SK-N-MC (cell line): ENCODE measurements around the gene KRTAP12-2.

Source experiments
- DNase-seq: peaks from one replicate; pipeline ENCODE4 v3.0.0-alpha.2; 2011; ENCODE audit warnings: low read depth, low spot score
- H3K27ac ChIP-seq: fragments of 200-600 bp; sonication (generic); 2 replicates; pipeline ENCODE4 v1.5.1; 2016; ENCODE audit warnings: mixed run types
- H3K36me3 ChIP-seq: fragments of 200-600 bp; sonication (generic); 2 replicates; pipeline ENCODE4 v1.6.1; 2017; ENCODE audit warnings: antibody characterized with exemption, low read length, mixed read lengths; ENCODE audit not compliant: insufficient read depth
- H3K4me3 ChIP-seq: fragments of 200-600 bp; sonication (generic); 2 replicates; pipeline ENCODE4 v1.5.1; 2016
- H3K9ac ChIP-seq: fragments of 200-600 bp; sonication (generic); 2 replicates; pipeline ENCODE4 v1.8.0; 2017; ENCODE audit warnings: mixed run types, mixed read lengths; ENCODE audit not compliant: insufficient read length
- H3K9me3 ChIP-seq: fragments of 200-600 bp; sonication (generic); 2 replicates; pipeline ENCODE4 v1.6.1; 2017; ENCODE audit warnings: low read depth, mild to moderate bottlenecking, antibody characterized with exemption, low read length, moderate library complexity, mixed read lengths
- EZH2 ChIP-seq: fragments of 200-600 bp; sonication (generic); IDR thresholded peaks from one replicate; pipeline ENCODE4 v1.6.1; 2017; ENCODE audit warnings: antibody characterized with exemption
- FOXP2 ChIP-seq: optimal IDR thresholded peaks from 2 replicates; pipeline ENCODE3; 2011; ENCODE audit warnings: mild to moderate bottlenecking, moderate library complexity; ENCODE audit not compliant: insufficient read depth; ENCODE audit errors: extremely low read length, control extremely low read depth
- POLR2AphosphoS5 ChIP-seq: IDR thresholded peaks from 2 replicates; pipeline ENCODE4 v1.6.1; 2012; ENCODE audit warnings: mild to moderate bottlenecking, low read depth, low read length, borderline replicate concordance

The KRTAP12-2 gene

GRCh38 chr21:44710294-44710665 lies 43.6 kb upstream of the KRTAP12-2 start:
- no peak overlapping the region for H3K9ac ChIP-seq
- peak overlapping the region; percentile 50; the same call in 1 of the 2 replicates for H3K27ac ChIP-seq
- DNase-seq, result no peak
- peaks cover 8% of the 10 kb centered on the region; the same call in 1 of the 2 replicates for H3K36me3 ChIP-seq
- H3K4me3 ChIP-seq, result no peak overlapping the region
- H3K9me3 ChIP-seq, result no peaks in the 10 kb centered on the region
- TF ChIP-seq FOXP2 (no peak), POLR2AphosphoS5 (no peak), EZH2 (no peak)

GRCh38 chr21:44709426-44710293 lies 42.9 kb upstream of the KRTAP12-2 start:
- DNase-seq, result no peak
- no peak overlapping the region for H3K27ac ChIP-seq
- H3K36me3 ChIP-seq, result peaks cover 8% of the 10 kb centered on the region; the same call in 1 of the 2 replicates
- H3K4me3 ChIP-seq, result no peak overlapping the region
- no peak overlapping the region for H3K9ac ChIP-seq
- H3K9me3 ChIP-seq, result no peaks in the 10 kb centered on the region
- no peak for TF ChIP-seq POLR2AphosphoS5
- no peak for TF ChIP-seq EZH2
- no peak for TF ChIP-seq FOXP2

GRCh38 chr21:44708866-44709425 lies 42.2 kb upstream of the KRTAP12-2 start:
- Histone ChIP-seq H3K9ac (no peak overlapping the region), H3K27ac (no peak overlapping the region), H3K4me3 (no peak overlapping the region), H3K9me3 (no peaks in the 10 kb centered on the region), H3K36me3 (peaks cover 6% of the 10 kb centered on the region; the same call in 1 of the 2 replicates)
- no peak for TF ChIP-seq EZH2
- no peak for TF ChIP-seq FOXP2
- no peak for TF ChIP-seq POLR2AphosphoS5
- no peak for DNase-seq

GRCh38 chr21:44708213-44708865 lies 41.6 kb upstream of the KRTAP12-2 start:
- TF ChIP-seq FOXP2 (no peak), EZH2 (no peak), POLR2AphosphoS5 (no peak)
- H3K27ac ChIP-seq, result no peak overlapping the region
- no peaks in the 10 kb centered on the region; the same call in 1 of the 2 replicates for H3K36me3 ChIP-seq
- DNase-seq, result no peak
- no peak overlapping the region for H3K9ac ChIP-seq
- no peak overlapping the region for H3K4me3 ChIP-seq
- no peaks in the 10 kb centered on the region for H3K9me3 ChIP-seq

GRCh38 chr21:44706706-44707581 lies 40.2 kb upstream of the KRTAP12-2 start:
- Histone ChIP-seq H3K27ac (no peak overlapping the region), H3K9me3 (no peaks in the 10 kb centered on the region), H3K36me3 (no peaks in the 10 kb centered on the region; the same call in 1 of the 2 replicates), H3K9ac (no peak overlapping the region), H3K4me3 (no peak overlapping the region)
- DNase-seq, result no peak
- no peak for TF ChIP-seq FOXP2
- TF ChIP-seq EZH2, result no peak
- no peak for TF ChIP-seq POLR2AphosphoS5

GRCh38 chr21:44706026-44706705 lies 39.4 kb upstream of the KRTAP12-2 start:
- TF ChIP-seq POLR2AphosphoS5, result no peak
- no peak for TF ChIP-seq EZH2
- TF ChIP-seq FOXP2, result no peak
- no peak overlapping the region for H3K27ac ChIP-seq
- H3K9me3 ChIP-seq, result no peaks in the 10 kb centered on the region
- DNase-seq, result no peak
- no peaks in the 10 kb centered on the region; the same call in 1 of the 2 replicates for H3K36me3 ChIP-seq
- H3K4me3 ChIP-seq, result no peak overlapping the region
- H3K9ac ChIP-seq, result no peak overlapping the region

GRCh38 chr21:44704636-44705001 lies 37.9 kb upstream of the KRTAP12-2 start:
- H3K27ac ChIP-seq, result no peak overlapping the region
- no peak for TF ChIP-seq EZH2
- no peak for TF ChIP-seq FOXP2
- TF ChIP-seq POLR2AphosphoS5, result no peak
- no peaks in the 10 kb centered on the region for H3K36me3 ChIP-seq
- no peak overlapping the region for H3K4me3 ChIP-seq
- no peak for DNase-seq
- no peak overlapping the region for H3K9ac ChIP-seq
- H3K9me3 ChIP-seq, result no peaks in the 10 kb centered on the region
